GM12892 (cell line): ENCODE data around the gene NME3.

Source experiments
- POLR2A ChIP-seq: IDR thresholded peaks from 2 replicates; pipeline ENCODE4 v1.6.1; 2011; ENCODE audit warnings: low read depth, low read length, control low read depth
- POLR2AphosphoS5 ChIP-seq: IDR thresholded peaks from 2 replicates; pipeline ENCODE4 v1.6.1; 2011; ENCODE audit warnings: low read depth, low read length, control low read depth
- TAF1 ChIP-seq: IDR thresholded peaks from 2 replicates; pipeline ENCODE4 v1.6.1; 2011; ENCODE audit warnings: low read depth, mild to moderate bottlenecking, control low read depth, low read length, borderline replicate concordance

GRCh38 chr16:1787322-1788094 is 16.2 kb upstream of the NME3 start:
- TF ChIP-seq POLR2A (no peak), POLR2AphosphoS5 (no peak), TAF1 (no peak)
